ENCODE data around the gene VARS2. TPM values are rescaled to one million over a fixed set of nuclear protein-coding genes. Genes with fewer than 3 reads are reported as not detected.
"Not testable (repeated sequence)": the region's sequence is repeated elsewhere in the genome, so short reads cannot be mapped to it uniquely, and the experiment has no call there.

The VARS2 gene
- total and polyA plus RNA-seq, 2 donors (not counting 3 experiments of a cell fraction or from before 2014, with no cell fraction given), result 17.8 to 34.3 TPM

DNA sequence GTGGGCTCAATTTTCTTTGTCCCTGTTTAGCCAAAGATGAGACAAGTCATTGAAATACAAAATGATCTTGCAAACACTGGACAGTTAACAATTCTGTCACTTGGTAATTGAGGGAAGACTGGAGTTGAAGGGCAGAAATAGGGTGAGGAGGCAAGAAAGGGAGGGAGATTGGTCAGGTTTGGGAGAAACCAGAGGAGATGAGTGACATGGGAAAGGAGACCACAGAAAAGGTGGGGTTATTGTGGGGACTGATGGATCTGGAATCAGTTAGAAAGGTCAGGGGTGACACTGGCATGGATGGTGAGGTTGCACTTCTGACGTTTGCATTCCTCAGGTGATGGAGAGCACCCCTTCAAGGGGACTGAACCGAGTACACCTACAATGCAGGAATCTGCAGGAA, 5.3 kb upstream of the VARS2 start:
- H3K36me3 ChIP-seq (ENCODE audit: control insufficient read depth in 2 of 2, extremely low read depth in 1 of 2, insufficient read depth in 2 of 2, low read length in 2 of 2), result peaks cover 7 to 25% of the 10 kb centered on the region in 2 experiments
- ChIA-PET POLR2A (no interaction called here), CTCF (interaction anchor here (1.4 to 4.5 kb wide), 2 partner anchors 80 to 178 kb away, joined by 3 to 18 read pairs; no protein-coding TSS in a partner anchor)
- peak overlapping the region; percentile 94 to 96 (median 94) for H3K4me3 ChIP-seq (replicated peaks in 1 of 3; ENCODE audit: insufficient read depth in 1 of 3, low read depth in 1 of 3, low read length in 3 of 3)
- peaks cover 14% of the 10 kb centered on the region for H3K79me2 ChIP-seq (ENCODE audit: control insufficient read depth, insufficient read depth, low read length)
- no peaks in the 10 kb centered on the region for H3K9me1 ChIP-seq (replicated peaks; ENCODE audit: control insufficient read depth, extremely low read depth, insufficient read depth, low read length)
- H3K4me1 ChIP-seq (ENCODE audit: control insufficient read depth, extremely low read depth, insufficient read depth, low read length), result peaks cover 13% of the 10 kb centered on the region
- no peaks in the 10 kb centered on the region for H3K27me3 ChIP-seq (ENCODE audit: control insufficient read depth in 2 of 2, insufficient read depth in 2 of 2, low read length in 2 of 2)
- no peaks in the 10 kb centered on the region for H3K9me3 ChIP-seq (replicated peaks; ENCODE audit: control insufficient read depth, insufficient read depth, low read length)
- H3K9ac ChIP-seq (replicated peaks; ENCODE audit: extremely low read depth, insufficient read depth, low read length), result peak overlapping the region; percentile 69
- BruUV-seq (replicated peaks), result no TSS peak
- FAIRE-seq (no peak), DNase-seq (ENCODE audit: low read depth, low spot score) (no peak)
- H2AFZ ChIP-seq (ENCODE audit: low read depth, low read length), result peak overlapping the region; percentile 91
- H3K27ac ChIP-seq (ENCODE audit: insufficient read depth, low read depth, low read length), result no peak overlapping the region
- peak overlapping the region; percentile 86 for H3K4me2 ChIP-seq (ENCODE audit: insufficient read depth, low read length)
- no peak for TF ChIP-seq POLR2AphosphoS5 (IDR thresholded peaks at IDR 0.05; ENCODE audit: insufficient read depth, low read depth, low read length)
- TF ChIP-seq FOS (IDR thresholded peaks at IDR 0.05; ENCODE audit: borderline replicate concordance, insufficient read depth, low read length), result no peak
- TF ChIP-seq, protein P1, sequence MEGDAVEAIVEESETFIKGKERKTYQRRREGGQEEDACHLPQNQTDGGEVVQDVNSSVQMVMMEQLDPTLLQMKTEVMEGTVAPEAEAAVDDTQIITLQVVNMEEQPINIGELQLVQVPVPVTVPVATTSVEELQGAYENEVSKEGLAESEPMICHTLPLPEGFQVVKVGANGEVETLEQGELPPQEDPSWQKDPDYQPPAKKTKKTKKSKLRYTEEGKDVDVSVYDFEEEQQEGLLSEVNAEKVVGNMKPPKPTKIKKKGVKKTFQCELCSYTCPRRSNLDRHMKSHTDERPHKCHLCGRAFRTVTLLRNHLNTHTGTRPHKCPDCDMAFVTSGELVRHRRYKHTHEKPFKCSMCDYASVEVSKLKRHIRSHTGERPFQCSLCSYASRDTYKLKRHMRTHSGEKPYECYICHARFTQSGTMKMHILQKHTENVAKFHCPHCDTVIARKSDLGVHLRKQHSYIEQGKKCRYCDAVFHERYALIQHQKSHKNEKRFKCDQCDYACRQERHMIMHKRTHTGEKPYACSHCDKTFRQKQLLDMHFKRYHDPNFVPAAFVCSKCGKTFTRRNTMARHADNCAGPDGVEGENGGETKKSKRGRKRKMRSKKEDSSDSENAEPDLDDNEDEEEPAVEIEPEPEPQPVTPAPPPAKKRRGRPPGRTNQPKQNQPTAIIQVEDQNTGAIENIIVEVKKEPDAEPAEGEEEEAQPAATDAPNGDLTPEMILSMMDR (IDR thresholded peaks at IDR 0.05; ENCODE audit: extremely low read depth in 1 of 2, insufficient read depth in 1 of 2, low read depth in 1 of 2, low read length in 2 of 2), result no peak
- no peak for TF ChIP-seq GATA2 (IDR thresholded peaks at IDR 0.05; ENCODE audit: insufficient read depth, insufficient read length, low read depth, low read length)
- no peak for TF ChIP-seq JUN (IDR thresholded peaks at IDR 0.05; ENCODE audit: borderline replicate concordance, insufficient read depth, insufficient read length, low read depth)
- TF ChIP-seq MYC (IDR thresholded peaks at IDR 0.05; ENCODE audit: low read depth, low read length), result no peak
- TF ChIP-seq, protein P2, sequence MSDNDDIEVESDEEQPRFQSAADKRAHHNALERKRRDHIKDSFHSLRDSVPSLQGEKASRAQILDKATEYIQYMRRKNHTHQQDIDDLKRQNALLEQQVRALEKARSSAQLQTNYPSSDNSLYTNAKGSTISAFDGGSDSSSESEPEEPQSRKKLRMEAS (IDR thresholded peaks at IDR 0.05; ENCODE audit: insufficient read depth, insufficient read length), result no peak
- TF ChIP-seq POLR2A (IDR thresholded peaks at IDR 0.05; ENCODE audit: low read depth, low read length), result no peak
- no peak for TF ChIP-seq EZH2 (IDR thresholded peaks at IDR 0.05; ENCODE audit: borderline replicate concordance, low read depth, low read length, severe bottlenecking)
- intact Hi-C loops (cut with micrococcal nuclease) (no loop called here), dilution Hi-C loops (cut with MboI; ENCODE audit: extremely low pct_ligation_motif_present, low sequenced_read_pairs) (no loop called here)
- no peaks in the 10 kb centered on the region for H4K20me1 ChIP-seq (replicated peaks; ENCODE audit: control insufficient read depth, extremely low read depth, insufficient read depth, low read length)

DNA sequence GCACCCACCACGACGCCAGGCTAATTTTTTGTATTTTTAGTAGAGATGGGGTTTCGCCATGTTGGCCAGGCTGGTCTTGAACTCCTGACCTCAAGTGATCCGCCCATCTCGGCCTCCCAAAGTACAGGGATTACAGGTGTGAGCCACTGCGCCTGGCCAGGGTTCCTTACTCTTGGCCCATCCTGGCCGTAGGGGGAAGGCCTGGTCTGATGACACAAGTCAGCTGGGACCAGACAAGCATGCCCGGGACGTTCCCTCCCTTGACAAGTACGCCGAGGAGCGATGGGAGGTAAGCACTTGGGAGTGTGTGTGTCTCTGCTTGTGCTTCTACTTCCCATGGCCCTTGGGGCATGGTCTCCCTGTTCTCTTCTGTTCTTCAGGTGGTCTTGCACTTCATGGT, 3.6 kb upstream of the VARS2 start:
- H3K4me3 ChIP-seq (replicated peaks in 1 of 3; ENCODE audit: insufficient read depth in 1 of 3, low read depth in 1 of 3, low read length in 3 of 3); BruUV-seq (replicated peaks); H4K20me1 ChIP-seq (replicated peaks; ENCODE audit: control insufficient read depth, extremely low read depth, insufficient read depth, low read length); H3K9me3 ChIP-seq (replicated peaks; ENCODE audit: control insufficient read depth, insufficient read depth, low read length); FAIRE-seq; POLR2A ChIA-PET; H3K4me2 ChIP-seq (ENCODE audit: insufficient read depth, low read length); intact Hi-C loops (cut with micrococcal nuclease); H3K27ac ChIP-seq (ENCODE audit: insufficient read depth, low read depth, low read length); H3K9me1 ChIP-seq (replicated peaks; ENCODE audit: control insufficient read depth, extremely low read depth, insufficient read depth, low read length); DNase-seq (ENCODE audit: low read depth, low spot score); H2AFZ ChIP-seq (ENCODE audit: low read depth, low read length); dilution Hi-C loops (cut with MboI; ENCODE audit: extremely low pct_ligation_motif_present, low sequenced_read_pairs); H3K9ac ChIP-seq (replicated peaks; ENCODE audit: extremely low read depth, insufficient read depth, low read length); H3K27me3 ChIP-seq (ENCODE audit: control insufficient read depth in 2 of 2, insufficient read depth in 2 of 2, low read length in 2 of 2): not testable (repeated sequence)
- peaks cover 14% of the 10 kb centered on the region for H3K79me2 ChIP-seq (ENCODE audit: control insufficient read depth, insufficient read depth, low read length)
- peaks cover 27% of the 10 kb centered on the region for H3K4me1 ChIP-seq (ENCODE audit: control insufficient read depth, extremely low read depth, insufficient read depth, low read length)
- peaks cover 7 to 25% of the 10 kb centered on the region in 2 experiments for H3K36me3 ChIP-seq (ENCODE audit: control insufficient read depth in 2 of 2, extremely low read depth in 1 of 2, insufficient read depth in 2 of 2, low read length in 2 of 2)
- CTCF ChIA-PET, result interaction anchor here (1.1 kb wide), 1 partner anchor 177 kb away, joined by 3 read pairs; no protein-coding TSS in a partner anchor
